Measurements from ENCODE around the gene DNAH10. TPM values are rescaled to one million over a fixed set of nuclear protein-coding genes. Genes with fewer than 3 reads are reported as not detected.

Gene DNAH10
- total RNA-seq, 1 experiment from 2014 or later = 0.17 TPM

DNA sequence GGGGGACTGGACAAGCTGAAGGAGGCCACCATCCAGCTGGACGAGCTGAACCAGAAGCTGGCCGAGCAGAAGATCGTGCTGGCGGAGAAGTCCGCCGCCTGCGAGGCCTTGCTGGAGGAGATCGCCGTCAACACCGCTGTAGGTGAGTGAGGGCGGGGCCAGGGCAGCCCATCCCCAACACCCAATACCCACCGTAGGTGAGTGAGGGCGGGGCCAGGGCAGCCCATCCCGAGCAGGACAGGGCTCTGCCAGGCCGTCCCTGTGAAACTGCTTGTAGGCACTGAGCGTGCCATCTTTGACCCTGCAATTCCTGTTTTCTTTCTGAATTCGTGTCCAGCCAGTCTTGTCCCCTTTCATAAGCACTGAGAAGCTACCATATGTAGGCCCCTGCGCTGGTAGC, 136.6 kb downstream of the DNAH10 start:
- DNase-seq = peak; percentile 81

More for the DNA sequence above, 136.6 kb downstream of the DNAH10 start:
- Histone ChIP-seq H2AK5ac (ENCODE audit: insufficient read length, low read length) (no peak overlapping the region), H3K56ac (ENCODE audit: insufficient read length, low read depth, low read length) (no peak overlapping the region), H3K27me3 (ENCODE audit: insufficient read depth, low read length) (no peaks in the 10 kb centered on the region), H2BK12ac (ENCODE audit: insufficient read length, low read depth, low read length) (no peak overlapping the region), H3K4me2 (ENCODE audit: insufficient read depth, insufficient read length, low read length) (no peak overlapping the region), H3K9me3 (ENCODE audit: control insufficient read depth, low read depth, low read length) (no peaks in the 10 kb centered on the region), H4K20me1 (ENCODE audit: control insufficient read depth, insufficient read depth, insufficient read length) (no peaks in the 10 kb centered on the region), H3K14ac (ENCODE audit: insufficient read depth, low read length) (no peak overlapping the region), H3K27ac (ENCODE audit: insufficient read length, low read depth, low read length) (no peak overlapping the region), H3K9ac (ENCODE audit: extremely low read depth, insufficient read length, low read length) (no peak overlapping the region), H2BK15ac (ENCODE audit: low read depth, low read length) (no peak overlapping the region), H3K4ac (ENCODE audit: low read depth, low read length) (no peak overlapping the region), H2BK5ac (ENCODE audit: insufficient read length, low read length) (no peak overlapping the region), H3K23ac (ENCODE audit: insufficient read length, low read depth, low read length) (no peak overlapping the region), H3K79me2 (ENCODE audit: insufficient read depth, low read length) (no peaks in the 10 kb centered on the region), H3K79me1 (ENCODE audit: insufficient read depth, low read depth, low read length, poor library complexity, severe bottlenecking) (no peaks in the 10 kb centered on the region), H2BK20ac (ENCODE audit: low read depth, low read length, poor library complexity, severe bottlenecking) (no peak overlapping the region), H4K8ac (replicated peaks; ENCODE audit: insufficient read length, low read depth, low read length) (no peak overlapping the region), H2AFZ (ENCODE audit: low read length) (no peak overlapping the region), H3K23me2 (ENCODE audit: insufficient read length, low read depth, low read length, poor library complexity, severe bottlenecking) (no peaks in the 10 kb centered on the region), H3K18ac (ENCODE audit: insufficient read length, low read depth, low read length) (no peak overlapping the region), H4K5ac (ENCODE audit: insufficient read length, low read depth, low read length) (no peak overlapping the region), H4K91ac (ENCODE audit: insufficient read length, low read depth, low read length) (no peak overlapping the region), H2BK120ac (ENCODE audit: low read depth, low read length, poor library complexity, severe bottlenecking) (no peak overlapping the region), H3T11ph (ENCODE audit: low read length) (no peak overlapping the region), H3K4me1 (ENCODE audit: insufficient read depth, low read length) (no peaks in the 10 kb centered on the region)
- H3K4me1 Mint-ChIP-seq = peaks cover 7 to 10% of the 10 kb centered on the region in 2 experiments
- no peak overlapping the region for H3K27ac Mint-ChIP-seq
- peaks cover 81% of the 10 kb centered on the region for H3K27me3 Mint-ChIP-seq (ENCODE audit: low read depth)
- peaks cover 2 to 11% of the 10 kb centered on the region in 2 experiments; a peak in 3 of 5 replicates for H3K9me3 Mint-ChIP-seq
- H3K36me3 Mint-ChIP-seq (ENCODE audit: insufficient read depth in 1 of 3, low read depth in 3 of 3) = peaks cover 0 to 10% (median 2%) of the 10 kb centered on the region in 3 experiments; a peak in 4 of 7 replicates
- WGBS (ENCODE audit: extremely low coverage, insufficient read length, low lambda C conversion rate) = no CpG with 5 or more reads among the region's 18 CpGs
- TF ChIP-seq, protein P1, sequence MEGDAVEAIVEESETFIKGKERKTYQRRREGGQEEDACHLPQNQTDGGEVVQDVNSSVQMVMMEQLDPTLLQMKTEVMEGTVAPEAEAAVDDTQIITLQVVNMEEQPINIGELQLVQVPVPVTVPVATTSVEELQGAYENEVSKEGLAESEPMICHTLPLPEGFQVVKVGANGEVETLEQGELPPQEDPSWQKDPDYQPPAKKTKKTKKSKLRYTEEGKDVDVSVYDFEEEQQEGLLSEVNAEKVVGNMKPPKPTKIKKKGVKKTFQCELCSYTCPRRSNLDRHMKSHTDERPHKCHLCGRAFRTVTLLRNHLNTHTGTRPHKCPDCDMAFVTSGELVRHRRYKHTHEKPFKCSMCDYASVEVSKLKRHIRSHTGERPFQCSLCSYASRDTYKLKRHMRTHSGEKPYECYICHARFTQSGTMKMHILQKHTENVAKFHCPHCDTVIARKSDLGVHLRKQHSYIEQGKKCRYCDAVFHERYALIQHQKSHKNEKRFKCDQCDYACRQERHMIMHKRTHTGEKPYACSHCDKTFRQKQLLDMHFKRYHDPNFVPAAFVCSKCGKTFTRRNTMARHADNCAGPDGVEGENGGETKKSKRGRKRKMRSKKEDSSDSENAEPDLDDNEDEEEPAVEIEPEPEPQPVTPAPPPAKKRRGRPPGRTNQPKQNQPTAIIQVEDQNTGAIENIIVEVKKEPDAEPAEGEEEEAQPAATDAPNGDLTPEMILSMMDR (conservative IDR thresholded peaks at IDR 0.05) = no peak
- no peak overlapping the region for H3K4me3 Mint-ChIP-seq

All from H9 (cell line).